GM19468 (cell line): ENCODE data around the gene ACTR8.
"Not testable (repeated sequence)": the region's sequence is repeated elsewhere in the genome, so short reads cannot be mapped to it uniquely, and the experiment has no call there.

Experiments
- ATAC-seq: cut with Tn5 transposase; IDR thresholded peaks from one replicate; pipeline ENCODE4 v1.9.1; 2021; ENCODE audit warnings: mild to moderate bottlenecking, moderate library complexity, moderate number of reproducible peaks; ENCODE audit not compliant: unreplicated experiment; ENCODE audit errors: extremely low read depth

Gene ACTR8

GRCh38 chr3:53881691-53882593 is at the start of gene ACTR8:
Gene ACTR8, minus strand, starts transcription at chr3:53882152. Its CDS starts 51 bp downstream, at chr3:53882101.
- ATAC-seq, result peak; percentile 45

DNA sequence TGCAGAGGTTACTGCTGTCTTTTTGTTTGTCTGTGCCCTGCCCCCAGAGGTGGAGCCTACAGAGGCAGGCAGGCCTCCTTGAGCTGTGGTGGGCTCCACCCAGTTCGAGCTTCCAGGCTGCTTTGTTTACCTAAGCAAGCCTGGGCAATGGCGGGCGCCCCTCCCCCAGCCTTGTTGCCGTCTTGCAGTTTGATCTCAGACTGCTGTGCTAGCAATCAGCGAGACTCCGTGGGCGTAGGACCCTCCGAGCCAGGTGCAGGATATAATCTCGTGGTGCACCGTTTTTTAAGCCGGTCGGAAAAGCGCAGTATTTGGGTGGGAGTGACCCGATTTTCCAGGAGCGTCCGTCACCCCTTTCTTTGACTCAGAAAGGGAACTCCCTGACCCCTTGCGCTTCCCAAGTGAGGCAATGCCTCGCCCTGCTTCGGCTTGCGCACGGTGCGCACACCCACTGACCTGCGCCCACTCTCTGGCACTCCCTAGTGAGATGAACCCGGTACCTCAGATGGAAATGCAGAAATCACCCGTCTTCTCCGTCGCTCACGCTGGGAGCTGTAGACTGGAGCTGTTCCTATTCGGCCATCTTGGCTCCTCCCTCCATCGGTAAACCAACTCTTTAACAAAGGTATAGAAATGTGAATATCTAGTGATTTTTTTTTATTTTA is 45.4 kb upstream of the ACTR8 start:
- not testable (repeated sequence) for ATAC-seq

DNA sequence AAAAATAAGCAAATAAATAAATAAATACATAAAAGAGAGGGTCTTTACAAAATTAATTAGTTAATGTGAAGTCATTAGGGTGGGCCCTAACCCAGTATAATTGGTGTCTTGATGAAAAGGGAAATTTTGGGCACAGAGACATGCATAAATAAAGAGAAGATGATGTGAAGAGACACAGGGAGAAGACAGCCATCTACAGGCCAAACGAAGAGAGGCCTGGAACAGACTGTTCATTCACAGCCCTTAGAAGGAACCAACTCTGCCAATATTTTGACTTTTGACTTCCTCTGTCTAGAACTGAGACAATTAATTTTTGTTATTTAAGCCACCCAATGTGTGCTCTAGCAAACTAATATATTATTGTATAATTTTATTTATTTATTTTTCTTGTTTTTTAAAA is 39.3 kb upstream of the ACTR8 start:
- no peak for ATAC-seq

- no peak for ATAC-seq
These were observed 37.8 kb upstream of the ACTR8 start for GRCh38 chr3:53919741-53920140.

DNA sequence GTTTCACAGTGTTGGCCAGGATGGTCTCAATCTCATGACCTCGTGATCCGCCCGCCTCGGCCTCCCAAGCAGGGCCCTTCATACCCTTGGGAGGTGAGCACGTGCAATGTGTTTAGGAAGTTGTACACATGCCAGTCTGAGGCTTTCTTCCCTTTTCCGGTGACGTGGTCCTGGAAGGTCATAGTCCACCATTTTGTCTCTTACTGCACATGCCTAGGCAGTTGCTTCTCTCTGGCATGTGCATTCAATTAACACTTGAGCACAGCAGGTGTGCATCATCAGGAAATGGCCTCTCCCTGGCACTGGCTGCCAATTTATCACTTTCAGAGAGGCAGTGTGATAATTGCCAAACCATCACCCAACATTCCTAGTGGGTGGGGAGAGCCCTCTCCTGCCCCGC is 31.4 kb upstream of the ACTR8 start:
- no peak for ATAC-seq

GRCh38 chr3:53902711-53903110 is 20.8 kb upstream of the ACTR8 start:
- no peak for ATAC-seq

GRCh38 chr3:53902067-53902466 is 20.1 kb upstream of the ACTR8 start:
- no peak for ATAC-seq

GRCh38 chr3:53900666-53901331 is 18.8 kb upstream of the ACTR8 start:
- ATAC-seq, result no peak

DNA sequence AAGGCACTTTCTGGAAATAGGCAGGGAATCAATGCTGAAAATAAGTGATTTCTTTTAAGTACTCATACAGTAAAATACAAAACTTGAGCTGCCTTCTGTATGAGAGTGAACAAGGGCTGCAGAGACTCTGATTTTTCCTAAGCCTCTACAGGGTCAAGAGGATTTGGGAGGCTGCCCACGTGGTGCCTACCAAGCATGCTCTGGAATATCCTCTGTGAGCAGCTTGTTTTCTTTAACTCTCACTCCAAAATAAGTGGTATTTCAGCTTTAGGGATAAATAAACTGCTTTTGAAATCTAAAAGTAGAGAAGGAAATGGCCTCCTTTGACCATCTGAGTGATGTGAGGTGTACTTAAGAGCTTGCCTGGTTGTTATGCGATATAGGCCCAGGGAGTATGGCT is 17.8 kb upstream of the ACTR8 start:
- ATAC-seq, result no peak

GRCh38 chr3:53892286-53892637 is 10.3 kb upstream of the ACTR8 start:
- no peak for ATAC-seq

DNA sequence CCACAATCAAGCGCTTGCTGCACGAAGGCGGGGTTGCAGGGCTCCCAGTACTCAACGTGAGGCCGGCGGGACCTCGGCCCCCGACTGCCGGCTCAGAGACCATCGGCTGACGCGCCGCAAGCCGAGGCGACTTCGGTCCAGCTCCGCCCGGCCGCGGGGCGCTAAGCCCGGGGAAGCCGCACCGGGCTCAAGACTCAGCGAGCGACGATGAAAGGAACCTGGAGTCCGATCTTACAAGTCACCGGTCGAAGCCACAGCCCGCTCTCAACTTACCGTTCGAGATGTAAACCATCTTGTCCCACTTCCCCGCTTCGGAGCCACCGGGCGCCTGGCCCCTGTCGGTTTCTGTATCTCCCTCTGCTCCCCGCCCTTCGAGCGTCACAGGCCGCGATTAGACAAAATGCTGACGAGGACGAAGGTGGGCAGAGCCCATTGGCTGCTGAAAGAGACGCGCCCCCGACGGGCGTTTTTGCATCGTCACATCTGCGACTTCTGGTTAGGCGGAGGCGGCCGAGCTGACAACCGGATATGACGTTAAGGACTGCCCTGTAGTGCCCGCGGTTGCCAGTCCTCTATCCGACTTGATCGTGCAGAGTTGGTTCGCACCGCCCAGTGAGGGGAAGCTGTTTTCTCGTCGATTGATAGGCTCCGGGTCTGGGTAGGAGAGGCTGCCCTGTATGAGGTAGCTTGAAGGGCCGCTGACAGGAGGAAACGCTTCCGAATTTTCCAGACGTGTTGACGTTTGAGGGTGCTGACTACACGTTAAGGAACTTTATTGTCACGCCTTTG is 9.7 kb upstream of the ACTR8 start, which contains the start of gene SELENOK:
Gene SELENOK, minus strand, starts transcription at position 363 of the 789 bp plus-strand sequence.
- peak; percentile 99 for ATAC-seq

GRCh38 chr3:53890726-53891475 is 8.9 kb upstream of the ACTR8 start:
- ATAC-seq, result no peak

GRCh38 chr3:53888232-53888631 is 6.3 kb upstream of the ACTR8 start:
- ATAC-seq, result no peak

GRCh38 chr3:53887446-53887845 is 5.5 kb upstream of the ACTR8 start:
- no peak for ATAC-seq

GRCh38 chr3:53885239-53885638 is 3.3 kb upstream of the ACTR8 start:
- no peak for ATAC-seq

- ATAC-seq, result no peak
These were observed 2.7 kb upstream of the ACTR8 start for GRCh38 chr3:53884623-53885022.

DNA sequence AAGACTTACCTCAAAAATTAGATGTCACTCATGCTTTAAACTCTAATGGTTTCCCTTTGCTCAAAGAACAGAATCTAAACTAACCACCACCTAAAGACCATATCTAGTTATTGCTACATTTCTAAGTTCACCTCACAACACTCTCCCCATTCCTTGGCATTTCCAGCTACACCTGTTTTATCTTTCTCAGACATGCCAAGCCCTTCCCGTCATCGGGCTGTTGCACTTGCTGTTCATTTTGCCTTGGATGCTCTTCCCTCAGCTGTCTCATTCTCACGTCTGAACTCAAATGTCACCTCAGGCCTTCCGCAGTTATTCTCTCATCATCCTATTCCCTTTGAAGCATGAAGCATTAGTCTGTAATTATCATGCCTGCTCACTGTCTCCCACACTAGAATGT is 1.1 kb upstream of the ACTR8 start:
- no peak for ATAC-seq

- no peak for ATAC-seq
These were observed 1.3 kb downstream of the ACTR8 start for GRCh38 chr3:53880396-53881345.
